Activated T-helper 17 cell treated with anti-CD3 and anti-CD28 coated beads, Interleukin-2, amount 50 U/mL, for 72 hours (primary cell): ENCODE measurements around the gene ACYP1. TPM values are rescaled to one million over a fixed set of nuclear protein-coding genes. Genes with fewer than 3 reads are reported as not detected.
"Not testable (repeated sequence)": the region's sequence is repeated elsewhere in the genome, so short reads cannot be mapped to it uniquely, and the experiment has no call there.

Source experiments
- ATAC-seq: fragments of 150-1000 bp; cut with Tn5 transposase; replicated peaks from 2 replicates; pipeline ENCODE4 v1.10.0; 2021; ENCODE audit warnings: mild to moderate bottlenecking, moderate library complexity
- H3K27ac Mint-ChIP-seq: one replicate; pipeline ENCODE4 v1.8.0; 2022; ENCODE audit warnings: mixed read lengths
- H3K27me3 Mint-ChIP-seq: one replicate; pipeline ENCODE4 v1.8.0; 2022; ENCODE audit warnings: mixed read lengths
- H3K36me3 Mint-ChIP-seq: one replicate; pipeline ENCODE4 v1.8.0; 2022; ENCODE audit warnings: low read depth, mild to moderate bottlenecking, mixed read lengths
- H3K4me1 Mint-ChIP-seq: one replicate; pipeline ENCODE4 v1.8.0; 2022; ENCODE audit warnings: mixed read lengths
- H3K4me3 Mint-ChIP-seq: one replicate; pipeline ENCODE4 v1.8.0; 2022; ENCODE audit warnings: mild to moderate bottlenecking, mixed read lengths
- H3K9me3 Mint-ChIP-seq: one replicate; pipeline ENCODE4 v1.8.0; 2022; ENCODE audit warnings: mixed read lengths
- total RNA-seq, 2 donors: library from RNA; stranded (reverse); gene quantifications; one replicate each; pipeline ENCODE4 v1.2.3, GENCODE V29; 2022

Gene ACYP1
- total RNA-seq, 2 donors from 2014 or later, result 43.4 to 52.8 TPM

DNA sequence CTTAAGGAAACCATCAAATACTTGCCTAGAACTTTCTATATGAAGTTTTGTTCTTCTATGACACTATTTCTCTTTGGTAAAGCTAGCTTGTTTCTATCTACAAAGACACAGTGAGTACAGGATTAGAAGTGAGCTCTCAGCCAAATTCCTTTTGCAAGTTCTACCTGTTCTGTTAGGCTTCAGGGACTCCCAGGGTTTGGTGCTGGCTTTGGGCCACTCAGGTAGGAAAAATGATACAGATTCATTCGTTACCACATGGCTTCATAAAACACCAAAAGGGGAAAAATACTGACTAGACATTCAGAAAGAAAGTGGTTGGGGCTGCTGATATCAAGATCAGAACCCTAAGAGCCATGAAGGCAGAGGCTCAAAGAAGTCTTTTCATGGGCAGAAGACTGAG is 19.4 kb upstream of the ACYP1 start:
- no peak overlapping the region for H3K4me3 Mint-ChIP-seq
- H3K4me1 Mint-ChIP-seq, result no peaks in the 10 kb centered on the region
- no peaks in the 10 kb centered on the region for H3K27me3 Mint-ChIP-seq
- ATAC-seq, result no peak
- H3K9me3 Mint-ChIP-seq, result no peaks in the 10 kb centered on the region
- H3K27ac Mint-ChIP-seq, result peak overlapping the region; percentile 52
- H3K36me3 Mint-ChIP-seq, result peaks cover 62% of the 10 kb centered on the region

DNA sequence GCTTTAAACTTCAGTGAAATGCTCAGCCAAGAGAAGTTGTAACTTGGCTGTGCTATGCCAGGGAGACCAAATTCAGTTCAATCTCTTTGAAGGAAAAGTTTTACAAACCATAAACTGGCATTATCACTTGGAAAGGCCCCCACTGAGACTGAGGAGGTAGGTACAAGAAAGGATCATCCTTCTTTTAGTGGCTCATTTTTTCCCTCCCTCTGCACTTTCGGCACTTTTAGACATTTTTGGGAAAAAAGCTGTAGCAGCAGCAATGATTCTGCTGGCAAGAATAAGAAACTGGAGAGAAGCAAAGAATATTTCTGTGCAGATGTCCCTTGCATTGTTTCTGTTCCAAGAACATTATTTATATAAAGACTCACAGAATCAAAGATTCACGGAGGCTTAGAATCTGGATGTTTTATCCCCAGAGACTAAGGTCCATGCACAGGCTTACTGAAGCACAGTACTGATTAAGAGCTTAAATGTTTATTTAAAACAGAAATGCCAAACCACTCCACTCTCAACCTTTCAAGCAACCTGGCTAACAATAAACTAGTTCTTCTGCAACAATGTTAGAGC is 17.9 kb upstream of the ACYP1 start:
- Mint-ChIP-seq H3K36me3 (peaks cover 47% of the 10 kb centered on the region), H3K27me3 (no peaks in the 10 kb centered on the region), H3K27ac (no peak overlapping the region), H3K9me3 (no peaks in the 10 kb centered on the region), H3K4me1 (no peaks in the 10 kb centered on the region), H3K4me3 (no peak overlapping the region)
- no peak for ATAC-seq

- Mint-ChIP-seq H3K27ac (no peak overlapping the region), H3K4me1 (no peaks in the 10 kb centered on the region), H3K9me3 (no peaks in the 10 kb centered on the region), H3K4me3 (no peak overlapping the region), H3K27me3 (no peaks in the 10 kb centered on the region), H3K36me3 (peaks cover 25% of the 10 kb centered on the region)
- ATAC-seq, result no peak
These were observed 15.7 kb upstream of the ACYP1 start for GRCh38 chr14:75079521-75079920.

- Mint-ChIP-seq H3K4me3 (no peak overlapping the region), H3K9me3 (no peaks in the 10 kb centered on the region), H3K27me3 (no peaks in the 10 kb centered on the region), H3K36me3 (peaks cover 8% of the 10 kb centered on the region), H3K27ac (no peak overlapping the region), H3K4me1 (no peaks in the 10 kb centered on the region)
- ATAC-seq, result no peak
These were observed 14.0 kb upstream of the ACYP1 start for GRCh38 chr14:75077794-75078193.

GRCh38 chr14:75070383-75070782 is 6.6 kb upstream of the ACYP1 start:
- Mint-ChIP-seq H3K9me3 (no peaks in the 10 kb centered on the region), H3K27ac (no peak overlapping the region), H3K36me3 (no peaks in the 10 kb centered on the region), H3K27me3 (no peaks in the 10 kb centered on the region), H3K4me3 (no peak overlapping the region), H3K4me1 (no peaks in the 10 kb centered on the region)
- ATAC-seq, result no peak

GRCh38 chr14:75069811-75070145 is 6.0 kb upstream of the ACYP1 start:
- Mint-ChIP-seq H3K36me3 (no peaks in the 10 kb centered on the region), H3K27me3 (no peaks in the 10 kb centered on the region), H3K9me3 (no peaks in the 10 kb centered on the region), H3K4me1 (no peaks in the 10 kb centered on the region), H3K4me3 (no peak overlapping the region), H3K27ac (no peak overlapping the region)
- ATAC-seq, result no peak

DNA sequence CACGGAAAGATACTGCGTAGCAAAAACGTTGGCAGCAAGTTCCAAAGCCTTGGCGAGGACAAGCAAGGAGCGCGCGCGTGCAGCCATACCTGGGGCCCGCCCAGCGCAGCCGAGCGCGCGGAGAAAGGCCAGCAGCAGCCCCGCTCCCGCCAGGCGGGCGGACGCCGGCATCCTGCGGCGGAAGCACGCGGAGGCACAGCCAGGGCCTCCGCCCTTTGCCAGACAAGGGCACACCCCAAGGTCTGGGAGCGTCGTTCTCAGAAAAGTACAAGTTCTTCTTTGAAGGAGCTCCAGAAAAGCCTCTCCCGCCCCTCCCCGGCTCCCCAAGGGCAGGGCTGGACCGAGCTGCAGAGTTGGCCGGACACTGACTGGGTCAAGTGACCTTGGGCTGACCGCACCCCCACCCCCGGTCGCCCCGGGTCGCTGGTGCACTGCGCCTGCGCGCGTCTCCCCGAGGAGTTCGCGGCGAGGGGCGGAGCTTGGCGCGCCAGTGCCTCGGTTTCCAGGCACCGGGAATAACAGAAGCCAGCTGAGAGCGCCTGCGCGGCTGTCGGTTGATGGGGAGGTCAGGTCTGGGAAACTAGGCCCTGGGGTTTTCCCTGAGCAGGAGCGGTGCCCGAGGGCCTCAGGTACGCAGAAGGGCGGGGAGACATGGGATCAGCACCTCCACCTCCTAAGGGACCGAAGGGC is 5.4 kb upstream of the ACYP1 start, which contains the start of gene ZC2HC1C:
TSS of gene ZC2HC1C (plus strand) at position 521 of the 690 bp plus-strand sequence. CDS start 933 bp downstream, outside the sequence.
- no peak within 1 kb of the TSS for H3K4me3 Mint-ChIP-seq
- H3K9me3 Mint-ChIP-seq, result no peaks in the 10 kb centered on the region
- no peaks in the 10 kb centered on the region for H3K4me1 Mint-ChIP-seq
- no peak within 1 kb of the TSS for H3K27ac Mint-ChIP-seq
- H3K36me3 Mint-ChIP-seq, result no peaks in the 10 kb centered on the region
- H3K27me3 Mint-ChIP-seq, result no peaks in the 10 kb centered on the region
- peak; percentile 95 for ATAC-seq

- no peak overlapping the region for H3K4me3 Mint-ChIP-seq
- no peak overlapping the region for H3K27ac Mint-ChIP-seq
- H3K4me1 Mint-ChIP-seq, result no peaks in the 10 kb centered on the region
- H3K36me3 Mint-ChIP-seq, result no peaks in the 10 kb centered on the region
- peak; percentile 13 for ATAC-seq
- no peaks in the 10 kb centered on the region for H3K27me3 Mint-ChIP-seq
- no peaks in the 10 kb centered on the region for H3K9me3 Mint-ChIP-seq
These were observed 4.7 kb upstream of the ACYP1 start for GRCh38 chr14:75068294-75069120.

DNA sequence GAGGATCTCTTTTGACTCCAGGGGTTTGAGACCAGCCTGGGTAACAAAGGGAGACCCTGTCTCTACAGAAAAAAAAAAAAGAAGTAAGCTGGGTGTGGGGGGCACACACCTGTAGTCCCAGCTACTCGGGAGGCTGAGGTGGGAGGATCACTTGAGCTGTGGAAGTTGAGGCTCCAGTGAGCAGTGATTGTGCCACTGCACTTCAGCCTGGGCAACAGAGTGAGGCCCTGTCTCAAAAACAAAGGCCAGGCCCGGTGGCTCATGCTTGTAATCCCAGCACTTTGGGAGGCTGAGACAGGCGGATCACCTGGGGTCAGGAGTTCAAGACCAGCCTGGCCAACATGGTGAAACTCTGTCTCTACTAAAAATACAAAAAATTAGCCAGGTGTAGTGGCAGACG is 3.9 kb upstream of the ACYP1 start:
- H3K9me3 Mint-ChIP-seq, H3K27ac Mint-ChIP-seq, H3K27me3 Mint-ChIP-seq, H3K4me3 Mint-ChIP-seq, H3K4me1 Mint-ChIP-seq, ATAC-seq, H3K36me3 Mint-ChIP-seq: not testable (repeated sequence)

DNA sequence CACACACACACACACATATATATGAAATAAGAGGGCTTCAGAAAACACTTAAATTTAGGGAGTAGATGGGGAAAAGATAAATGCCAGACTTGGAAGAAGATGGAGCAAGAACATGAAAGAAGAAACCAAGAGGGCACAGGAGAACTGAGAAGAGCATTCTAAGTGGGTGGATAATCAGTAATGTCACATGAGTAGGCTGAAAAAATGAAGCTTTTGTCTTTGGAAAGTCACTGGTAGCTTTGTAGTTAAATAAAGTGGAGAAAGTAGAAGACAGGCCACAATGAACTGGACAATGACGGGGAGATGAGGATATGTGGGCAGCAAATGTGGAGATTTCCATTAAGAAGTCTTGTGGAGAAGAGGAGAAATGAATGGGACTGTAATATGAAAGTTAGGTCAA is 3.4 kb upstream of the ACYP1 start:
- ATAC-seq, result no peak
- H3K9me3 Mint-ChIP-seq, result no peaks in the 10 kb centered on the region
- no peaks in the 10 kb centered on the region for H3K36me3 Mint-ChIP-seq
- no peak overlapping the region for H3K27ac Mint-ChIP-seq
- no peaks in the 10 kb centered on the region for H3K4me1 Mint-ChIP-seq
- H3K27me3 Mint-ChIP-seq, result no peaks in the 10 kb centered on the region
- no peak overlapping the region for H3K4me3 Mint-ChIP-seq

GRCh38 chr14:75066691-75067090 is 2.9 kb upstream of the ACYP1 start:
- no peaks in the 10 kb centered on the region for H3K27me3 Mint-ChIP-seq
- no peak overlapping the region for H3K4me3 Mint-ChIP-seq
- peaks cover 2% of the 10 kb centered on the region for H3K36me3 Mint-ChIP-seq
- H3K9me3 Mint-ChIP-seq, result no peaks in the 10 kb centered on the region
- H3K27ac Mint-ChIP-seq, result no peak overlapping the region
- ATAC-seq, result no peak
- H3K4me1 Mint-ChIP-seq, result no peaks in the 10 kb centered on the region

GRCh38 chr14:75064205-75064567 is 362 bp upstream of the ACYP1 start:
- H3K36me3 Mint-ChIP-seq, result peaks cover 27% of the 10 kb centered on the region
- no peaks in the 10 kb centered on the region for H3K9me3 Mint-ChIP-seq
- ATAC-seq, result peak; percentile 13
- H3K4me1 Mint-ChIP-seq, result peaks cover 11% of the 10 kb centered on the region
- H3K4me3 Mint-ChIP-seq, result peak overlapping the region; percentile 99
- H3K27me3 Mint-ChIP-seq, result no peaks in the 10 kb centered on the region
- H3K27ac Mint-ChIP-seq, result peak overlapping the region; percentile 94

- Mint-ChIP-seq H3K9me3 (no peaks in the 10 kb centered on the region), H3K4me1 (peaks cover 11% of the 10 kb centered on the region), H3K4me3 (peak overlapping the region; percentile 99), H3K27me3 (no peaks in the 10 kb centered on the region), H3K27ac (peak overlapping the region; percentile 94), H3K36me3 (peaks cover 36% of the 10 kb centered on the region)
- ATAC-seq, result peak; percentile 12
These were observed 811 bp downstream of the ACYP1 start for GRCh38 chr14:75063013-75063412.

- no peaks in the 10 kb centered on the region for H3K27me3 Mint-ChIP-seq
- ATAC-seq, result no peak
- H3K9me3 Mint-ChIP-seq, result no peaks in the 10 kb centered on the region
- no peak overlapping the region for H3K27ac Mint-ChIP-seq
- H3K4me1 Mint-ChIP-seq, result peaks cover 17% of the 10 kb centered on the region
- H3K36me3 Mint-ChIP-seq, result peaks cover 51% of the 10 kb centered on the region
- H3K4me3 Mint-ChIP-seq, result peak overlapping the region; percentile 99
These were observed 3.4 kb downstream of the ACYP1 start for GRCh38 chr14:75060420-75060819.

- H3K4me3 Mint-ChIP-seq, result no peak overlapping the region
- ATAC-seq, result no peak
- no peaks in the 10 kb centered on the region for H3K9me3 Mint-ChIP-seq
- no peak overlapping the region for H3K27ac Mint-ChIP-seq
- H3K36me3 Mint-ChIP-seq, result peaks cover 56% of the 10 kb centered on the region
- H3K27me3 Mint-ChIP-seq, result no peaks in the 10 kb centered on the region
- H3K4me1 Mint-ChIP-seq, result peaks cover 17% of the 10 kb centered on the region
These were observed 4.2 kb downstream of the ACYP1 start for GRCh38 chr14:75059642-75060041.
